ENCODE data around the gene PLCL1. TPM values are rescaled to one million over a fixed set of nuclear protein-coding genes. Genes with fewer than 3 reads are reported as not detected.
"Not testable (repeated sequence)": the region's sequence is repeated elsewhere in the genome, so short reads cannot be mapped to it uniquely, and the experiment has no call there.

The PLCL1 gene
- total RNA-seq, 4 donors from 2014 or later: 5.4 to 21.8 (median 10.2) TPM

GRCh38 chr2:197827618-197828017 is 23.2 kb downstream of the PLCL1 start:
- DNase-seq (ENCODE audit: low spot score): no peak
- no peak for ATAC-seq (ENCODE audit: low FRiP score)
- no peak for TF ChIP-seq CTCF (IDR thresholded peaks at IDR 0.05)

GRCh38 chr2:197828464-197829135 is 24.2 kb downstream of the PLCL1 start:
- TF ChIP-seq CTCF (IDR thresholded peaks at IDR 0.05): no peak
- DNase-seq (ENCODE audit: low spot score): no peak
- no peak for ATAC-seq (ENCODE audit: low FRiP score)

DNA sequence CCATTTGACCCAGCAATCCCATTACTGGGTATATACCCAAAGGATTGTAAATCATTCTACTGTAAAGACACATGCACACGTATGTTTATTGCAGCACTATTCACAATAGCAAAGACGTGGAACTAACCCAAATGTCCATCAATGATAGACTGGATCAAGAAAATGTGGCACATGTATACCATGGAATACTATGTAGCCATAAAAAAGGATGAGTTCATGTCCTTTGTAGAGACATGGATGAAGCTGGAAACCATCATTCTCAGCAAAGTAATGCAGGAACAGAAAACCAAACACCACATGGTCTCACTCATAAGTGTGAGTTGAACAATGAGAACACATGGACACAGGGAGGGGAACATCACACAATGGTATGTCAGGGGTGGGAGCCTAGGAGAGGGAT is 30.4 kb downstream of the PLCL1 start:
- not testable (repeated sequence) for ATAC-seq (ENCODE audit: low FRiP score)

GRCh38 chr2:197835293-197835692 is 30.9 kb downstream of the PLCL1 start:
- no peak for TF ChIP-seq CTCF (IDR thresholded peaks at IDR 0.05)
- no peak for DNase-seq (ENCODE audit: low spot score)
- no peak for ATAC-seq (ENCODE audit: low FRiP score)

More for the DNA sequence above, 30.4 kb downstream of the PLCL1 start:
- DNase-seq (ENCODE audit: low spot score): not testable (repeated sequence)

GRCh38 chr2:197838036-197838435 is 33.6 kb downstream of the PLCL1 start:
- no peak for TF ChIP-seq CTCF (IDR thresholded peaks at IDR 0.05)
- ATAC-seq (ENCODE audit: low FRiP score) (peak; percentile 82), DNase-seq (ENCODE audit: low spot score) (no peak)

DNA sequence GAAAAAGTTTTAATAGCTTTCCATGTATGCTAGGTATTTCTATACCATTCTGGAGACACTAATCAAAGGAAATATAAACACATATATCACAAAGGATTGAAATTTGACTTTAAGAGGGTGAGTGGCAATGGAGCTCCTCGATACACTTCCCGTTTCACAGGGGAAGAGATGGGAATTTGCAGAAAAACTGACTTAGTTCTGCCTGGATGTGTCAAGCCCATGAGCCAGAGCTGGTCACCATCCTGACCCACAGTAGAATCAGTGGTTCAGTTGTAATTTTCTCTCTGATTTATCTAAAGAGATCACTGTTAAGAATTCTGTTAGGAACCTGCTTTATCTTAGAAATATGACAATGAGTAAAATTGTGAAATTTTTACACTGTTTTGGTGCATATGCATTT is 34.2 kb downstream of the PLCL1 start:
- TF ChIP-seq CTCF (IDR thresholded peaks at IDR 0.05): no peak
- DNase-seq (ENCODE audit: low spot score): no peak
- peak; percentile 52 for ATAC-seq (ENCODE audit: low FRiP score)

DNA sequence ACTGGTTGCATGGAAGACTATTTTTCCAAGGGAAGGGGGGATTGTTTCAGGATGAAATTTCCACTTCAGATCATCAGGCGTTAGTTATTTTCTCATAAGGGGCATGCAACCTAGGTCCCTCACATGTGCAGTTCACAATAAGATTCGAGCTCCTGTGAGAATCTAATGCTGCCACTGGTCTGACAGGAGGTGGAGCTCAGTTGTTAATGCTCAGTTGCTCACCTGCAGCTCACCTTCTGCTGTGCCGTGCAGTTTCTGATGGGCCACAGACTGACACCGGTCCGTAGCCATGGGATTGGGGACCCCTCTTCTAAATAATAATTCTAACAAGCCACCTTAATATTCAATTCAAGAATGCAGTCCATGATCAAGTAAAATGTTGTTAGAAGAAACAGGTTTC is 34.9 kb downstream of the PLCL1 start:
- no peak for TF ChIP-seq CTCF (IDR thresholded peaks at IDR 0.05)
- DNase-seq (ENCODE audit: low spot score): no peak
- ATAC-seq (ENCODE audit: low FRiP score): no peak
